OCI-LY1 (cell line): Measurements from ENCODE around the gene PAM.

Source experiments
- EZH2 ChIP-seq: fragments of 200-600 bp; sonication (generic), shearing (Covaris generic); IDR thresholded peaks from 2 replicates; pipeline ENCODE4 v1.8.0; 2017; ENCODE audit warnings: borderline replicate concordance, mixed run types, mild to moderate bottlenecking, antibody characterized with exemption, low read length, moderate library complexity, mixed read lengths
- TF ChIP-seq, protein P1 (sequence below): fragments of 200-600 bp; sonication (generic), shearing (Covaris generic); IDR thresholded peaks from 2 replicates; pipeline ENCODE4 v1.5.1; 2017; ENCODE audit warnings: mild to moderate bottlenecking, antibody characterized with exemption, low read length, moderate library complexity, mixed read lengths

DNA sequence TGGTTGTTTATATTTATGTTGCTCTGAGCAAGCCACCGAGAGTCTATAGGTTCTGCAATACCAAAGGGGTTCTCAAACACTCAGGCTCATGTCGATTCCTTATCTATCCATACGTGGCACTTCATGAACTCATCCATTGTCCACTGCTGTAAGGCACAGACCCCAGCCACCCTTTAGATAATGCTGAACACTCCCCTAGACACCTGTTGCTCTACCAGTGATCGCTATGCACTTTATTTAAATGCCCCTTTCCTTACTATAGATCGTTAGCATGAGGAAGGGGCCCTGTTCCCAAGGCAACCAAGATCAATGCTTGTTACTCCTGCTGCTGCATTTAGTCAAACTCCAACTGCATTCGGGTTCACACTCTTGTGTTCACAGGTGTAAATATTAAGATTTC is 171.9 kb downstream of the PAM start:
- TF ChIP-seq, protein P1, sequence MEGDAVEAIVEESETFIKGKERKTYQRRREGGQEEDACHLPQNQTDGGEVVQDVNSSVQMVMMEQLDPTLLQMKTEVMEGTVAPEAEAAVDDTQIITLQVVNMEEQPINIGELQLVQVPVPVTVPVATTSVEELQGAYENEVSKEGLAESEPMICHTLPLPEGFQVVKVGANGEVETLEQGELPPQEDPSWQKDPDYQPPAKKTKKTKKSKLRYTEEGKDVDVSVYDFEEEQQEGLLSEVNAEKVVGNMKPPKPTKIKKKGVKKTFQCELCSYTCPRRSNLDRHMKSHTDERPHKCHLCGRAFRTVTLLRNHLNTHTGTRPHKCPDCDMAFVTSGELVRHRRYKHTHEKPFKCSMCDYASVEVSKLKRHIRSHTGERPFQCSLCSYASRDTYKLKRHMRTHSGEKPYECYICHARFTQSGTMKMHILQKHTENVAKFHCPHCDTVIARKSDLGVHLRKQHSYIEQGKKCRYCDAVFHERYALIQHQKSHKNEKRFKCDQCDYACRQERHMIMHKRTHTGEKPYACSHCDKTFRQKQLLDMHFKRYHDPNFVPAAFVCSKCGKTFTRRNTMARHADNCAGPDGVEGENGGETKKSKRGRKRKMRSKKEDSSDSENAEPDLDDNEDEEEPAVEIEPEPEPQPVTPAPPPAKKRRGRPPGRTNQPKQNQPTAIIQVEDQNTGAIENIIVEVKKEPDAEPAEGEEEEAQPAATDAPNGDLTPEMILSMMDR, result no peak
- TF ChIP-seq EZH2, result no peak
